Astrocyte (in vitro differentiated cells and primary cell): Measurements from ENCODE around the gene FOXK2. TPM values are rescaled to one million over a fixed set of nuclear protein-coding genes. Genes with fewer than 3 reads are reported as not detected.
"Not testable (repeated sequence)": the region's sequence is repeated elsewhere in the genome, so short reads cannot be mapped to it uniquely, and the experiment has no call there.

Experiments
- DNase-seq: peaks from one replicate; pipeline ENCODE4 v3.0.0-alpha.2; 2010; ENCODE audit warnings: low read depth
- FAIRE-seq: peaks from 2 replicates; lab custom pipeline; 2011; peaks lifted over from hg19 to GRCh38; lab: Jason Lieb, UNC
- H2AFZ ChIP-seq: 2 replicates; pipeline ENCODE4 v1.6.0; 2012; ENCODE audit warnings: low read depth, low read length, inconsistent platforms
- H3K27ac ChIP-seq: 2 replicates; pipeline ENCODE4 v1.5.1; 2011; ENCODE audit warnings: low read depth, low read length, inconsistent platforms
- H3K27me3 ChIP-seq: 2 replicates; pipeline ENCODE4 v1.6.0; 2011; ENCODE audit warnings: low read length, inconsistent platforms; ENCODE audit not compliant: insufficient read depth
- H3K36me3 ChIP-seq: 2 replicates; pipeline ENCODE4 v1.5.1; 2011; ENCODE audit warnings: low read length, inconsistent platforms; ENCODE audit not compliant: insufficient read depth
- H3K4me1 ChIP-seq: 2 replicates; pipeline ENCODE4 v1.5.1; 2011; ENCODE audit warnings: low read length, inconsistent platforms; ENCODE audit not compliant: insufficient read depth
- H3K4me2 ChIP-seq: 2 replicates; pipeline ENCODE4 v1.6.0; 2012; ENCODE audit warnings: low read length, inconsistent platforms
- H3K4me3 ChIP-seq: 2 replicates; pipeline ENCODE4 v1.5.1; 2011; ENCODE audit warnings: low read depth, mild to moderate bottlenecking, low read length, inconsistent platforms; ENCODE audit not compliant: insufficient read depth
- H3K79me2 ChIP-seq: 2 replicates; pipeline ENCODE4 v1.6.0; 2012; ENCODE audit warnings: mild to moderate bottlenecking, low read length, inconsistent platforms; ENCODE audit not compliant: insufficient read depth
- H3K9ac ChIP-seq: 2 replicates; pipeline ENCODE4 v1.6.0; 2012; ENCODE audit warnings: mild to moderate bottlenecking, low read length, inconsistent platforms
- H3K9me3 ChIP-seq: 2 replicates; pipeline ENCODE4 v1.5.1; 2012; ENCODE audit warnings: low read depth, mild to moderate bottlenecking, low read length, inconsistent platforms; ENCODE audit not compliant: insufficient read depth
- H4K20me1 ChIP-seq: 2 replicates; pipeline ENCODE4 v1.6.0; 2012; ENCODE audit warnings: low read length, inconsistent platforms; ENCODE audit not compliant: insufficient read depth
- H3K27ac Mint-ChIP-seq: one replicate; pipeline ENCODE4 v1.8.0; 2021; ENCODE audit warnings: mild to moderate bottlenecking, mixed read lengths; ENCODE audit not compliant: unreplicated experiment
- H3K27me3 Mint-ChIP-seq: one replicate; pipeline ENCODE4 v1.8.0; 2021; ENCODE audit warnings: low read depth, mixed read lengths; ENCODE audit not compliant: unreplicated experiment
- H3K36me3 Mint-ChIP-seq: one replicate; pipeline ENCODE4 v1.8.0; 2021; ENCODE audit warnings: low read depth, mixed read lengths; ENCODE audit not compliant: unreplicated experiment
- H3K4me1 Mint-ChIP-seq: one replicate; pipeline ENCODE4 v1.8.0; 2021; ENCODE audit warnings: low read depth, mixed read lengths; ENCODE audit not compliant: unreplicated experiment
- H3K4me3 Mint-ChIP-seq: one replicate; pipeline ENCODE4 v1.8.0; 2021; ENCODE audit warnings: mild to moderate bottlenecking, moderate library complexity, mixed read lengths; ENCODE audit not compliant: unreplicated experiment
- H3K9me3 Mint-ChIP-seq: one replicate; pipeline ENCODE4 v1.8.0; 2021; ENCODE audit warnings: mild to moderate bottlenecking, mixed read lengths; ENCODE audit not compliant: unreplicated experiment
- EZH2 ChIP-seq: IDR thresholded peaks from 2 replicates; pipeline ENCODE4 v1.6.1; 2012; ENCODE audit warnings: mild to moderate bottlenecking, low read length, inconsistent platforms; ENCODE audit not compliant: insufficient read depth
- total RNA-seq: library from RNA; stranded (reverse); gene quantifications from 2 replicates; pipeline ENCODE4 v1.2.1, GENCODE V29; 2021
- TF ChIP-seq, protein P1 (sequence below): IDR thresholded peaks from 2 replicates; pipeline ENCODE4 v1.5.1; 2011; ENCODE audit warnings: low read depth, mild to moderate bottlenecking, inconsistent platforms, low read length, moderate library complexity; ENCODE audit not compliant: insufficient read depth

FOXK2 gene
- total RNA-seq, 1 donor from 2014 or later = 68.0 TPM

DNA sequence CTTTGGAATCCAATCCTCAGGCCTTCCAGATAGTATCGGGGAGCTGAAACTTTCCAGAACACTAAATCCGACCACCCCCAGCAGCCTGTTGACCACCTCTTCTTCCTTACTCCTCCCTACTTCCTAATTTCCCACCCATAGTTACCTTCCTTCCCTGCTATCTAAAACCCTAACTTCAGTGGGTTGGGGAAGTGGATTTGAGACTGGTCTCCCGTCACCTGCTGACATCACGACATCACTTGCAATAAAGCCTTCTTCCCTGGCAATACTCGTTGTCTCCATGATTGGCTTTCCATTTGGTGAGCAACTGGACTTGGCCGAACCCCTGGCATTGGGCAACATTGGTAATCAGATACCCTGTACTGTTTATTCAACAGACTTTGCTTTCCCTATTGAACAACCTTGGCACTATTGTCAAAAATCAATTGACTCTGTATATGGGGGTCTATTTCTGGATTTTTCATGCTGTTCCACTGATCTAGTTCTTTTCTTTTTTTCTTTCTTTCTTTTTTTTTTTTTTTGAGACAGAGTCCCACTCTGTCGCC is 11.8 kb upstream of the FOXK2 start:
- DNase-seq (no peak), FAIRE-seq (no peak)
- no peaks in the 10 kb centered on the region for H3K36me3 Mint-ChIP-seq
- H3K36me3 ChIP-seq = no peaks in the 10 kb centered on the region
- H3K9ac ChIP-seq = no peak overlapping the region
- no peak overlapping the region for H3K27ac Mint-ChIP-seq
- no peaks in the 10 kb centered on the region for H3K4me1 ChIP-seq
- no peaks in the 10 kb centered on the region for H3K79me2 ChIP-seq
- H3K4me3 Mint-ChIP-seq = no peak overlapping the region
- no peaks in the 10 kb centered on the region for H3K9me3 ChIP-seq
- no peaks in the 10 kb centered on the region for H4K20me1 ChIP-seq
- no peak overlapping the region for H2AFZ ChIP-seq
- no peaks in the 10 kb centered on the region for H3K27me3 ChIP-seq
- no peaks in the 10 kb centered on the region for H3K4me1 Mint-ChIP-seq
- TF ChIP-seq, protein P1, sequence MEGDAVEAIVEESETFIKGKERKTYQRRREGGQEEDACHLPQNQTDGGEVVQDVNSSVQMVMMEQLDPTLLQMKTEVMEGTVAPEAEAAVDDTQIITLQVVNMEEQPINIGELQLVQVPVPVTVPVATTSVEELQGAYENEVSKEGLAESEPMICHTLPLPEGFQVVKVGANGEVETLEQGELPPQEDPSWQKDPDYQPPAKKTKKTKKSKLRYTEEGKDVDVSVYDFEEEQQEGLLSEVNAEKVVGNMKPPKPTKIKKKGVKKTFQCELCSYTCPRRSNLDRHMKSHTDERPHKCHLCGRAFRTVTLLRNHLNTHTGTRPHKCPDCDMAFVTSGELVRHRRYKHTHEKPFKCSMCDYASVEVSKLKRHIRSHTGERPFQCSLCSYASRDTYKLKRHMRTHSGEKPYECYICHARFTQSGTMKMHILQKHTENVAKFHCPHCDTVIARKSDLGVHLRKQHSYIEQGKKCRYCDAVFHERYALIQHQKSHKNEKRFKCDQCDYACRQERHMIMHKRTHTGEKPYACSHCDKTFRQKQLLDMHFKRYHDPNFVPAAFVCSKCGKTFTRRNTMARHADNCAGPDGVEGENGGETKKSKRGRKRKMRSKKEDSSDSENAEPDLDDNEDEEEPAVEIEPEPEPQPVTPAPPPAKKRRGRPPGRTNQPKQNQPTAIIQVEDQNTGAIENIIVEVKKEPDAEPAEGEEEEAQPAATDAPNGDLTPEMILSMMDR = no peak
- no peak for TF ChIP-seq EZH2
- no peaks in the 10 kb centered on the region for H3K9me3 Mint-ChIP-seq
- H3K27ac ChIP-seq = no peak overlapping the region
- H3K4me2 ChIP-seq = no peak overlapping the region
- H3K4me3 ChIP-seq = no peak overlapping the region
- no peaks in the 10 kb centered on the region for H3K27me3 Mint-ChIP-seq

DNA sequence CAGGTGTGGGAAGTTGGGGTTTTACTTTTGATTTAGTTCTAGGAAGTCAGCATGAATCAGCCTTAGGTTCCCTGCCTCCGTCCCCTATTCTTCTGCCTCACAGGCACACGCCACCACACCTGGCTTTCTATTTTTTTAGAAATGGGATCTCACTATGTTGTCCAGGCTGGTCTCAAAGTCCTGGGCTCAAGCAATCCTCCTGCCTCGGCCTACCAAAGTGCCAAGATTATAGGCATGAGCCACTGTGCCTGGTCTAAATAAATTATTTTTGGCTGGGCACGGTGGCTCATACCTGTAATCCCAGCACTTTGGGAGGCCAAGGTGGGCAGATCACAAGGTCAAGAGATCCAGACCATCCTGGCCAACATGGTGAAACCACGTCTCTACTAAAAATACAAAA is 7.9 kb upstream of the FOXK2 start:
- not testable (repeated sequence) for H3K27ac ChIP-seq, H3K79me2 ChIP-seq, H3K9me3 ChIP-seq, FAIRE-seq, H2AFZ ChIP-seq, H3K9ac ChIP-seq, H4K20me1 ChIP-seq, H3K27ac Mint-ChIP-seq, H3K27me3 Mint-ChIP-seq, H3K4me3 ChIP-seq, H3K27me3 ChIP-seq, H3K4me1 Mint-ChIP-seq, H3K4me3 Mint-ChIP-seq, H3K4me2 ChIP-seq, H3K36me3 ChIP-seq, H3K4me1 ChIP-seq, H3K36me3 Mint-ChIP-seq, DNase-seq, H3K9me3 Mint-ChIP-seq

DNA sequence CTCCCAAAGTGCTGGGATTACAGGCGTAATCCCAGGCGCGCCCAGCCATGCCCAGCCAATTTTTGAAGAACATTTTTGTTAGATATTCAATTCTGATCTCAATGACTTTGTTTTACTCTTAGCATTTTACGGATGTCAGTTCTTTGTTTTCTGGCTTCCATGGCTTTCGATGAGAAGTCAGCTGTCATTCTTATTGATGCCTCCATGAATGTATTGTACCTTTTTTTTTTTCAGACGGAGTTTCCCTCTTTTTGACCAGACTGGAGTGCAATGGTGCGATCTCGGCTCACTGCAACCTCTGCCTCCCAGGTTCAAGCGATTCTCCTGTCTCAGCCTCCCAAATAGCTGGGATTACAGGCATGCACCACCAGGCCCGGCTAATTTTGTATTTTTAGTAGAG is 5.7 kb upstream of the FOXK2 start:
- H3K36me3 ChIP-seq, H3K9me3 ChIP-seq, H4K20me1 ChIP-seq, H3K27me3 Mint-ChIP-seq, H3K4me1 ChIP-seq, H3K27ac ChIP-seq, H3K79me2 ChIP-seq, H3K9me3 Mint-ChIP-seq, H3K4me2 ChIP-seq, H3K36me3 Mint-ChIP-seq, FAIRE-seq, H3K27me3 ChIP-seq, DNase-seq, H3K27ac Mint-ChIP-seq, H3K4me3 ChIP-seq, H3K4me1 Mint-ChIP-seq, H3K9ac ChIP-seq, H2AFZ ChIP-seq, H3K4me3 Mint-ChIP-seq: not testable (repeated sequence)
